IgD-negative memory B cell (primary cell): ENCODE measurements around the gene SEC16A. TPM values are rescaled to one million over a fixed set of nuclear protein-coding genes. Genes with fewer than 3 reads are reported as not detected.

Experiments
- H3K27ac Mint-ChIP-seq, 3 donors: one replicate each; pipeline ENCODE4 v1.8.0; 2020 to 2022; ENCODE audit warnings: mild to moderate bottlenecking in 3 of 3, mixed read lengths in 3 of 3, moderate library complexity in 1 of 3
- H3K27me3 Mint-ChIP-seq: one replicate; pipeline ENCODE4 v1.8.0; 2021; ENCODE audit warnings: mixed read lengths
- H3K36me3 Mint-ChIP-seq: one replicate; pipeline ENCODE4 v1.8.0; 2020; ENCODE audit warnings: mild to moderate bottlenecking, mixed read lengths
- H3K4me1 Mint-ChIP-seq, 3 donors: one replicate each; pipeline ENCODE4 v1.8.0; 2020 to 2022; ENCODE audit warnings: mixed read lengths in 3 of 3, mild to moderate bottlenecking in 1 of 3
- H3K4me3 Mint-ChIP-seq, 4 donors: one replicate each; pipeline ENCODE4 v1.8.0; 2020 to 2022; ENCODE audit warnings: mild to moderate bottlenecking in 4 of 4, mixed read lengths in 4 of 4, moderate library complexity in 3 of 4
- H3K9me3 Mint-ChIP-seq, 3 donors: one replicate each; pipeline ENCODE4 v1.8.0; 2020 to 2021; ENCODE audit warnings: mixed read lengths in 3 of 3, mild to moderate bottlenecking in 1 of 3
- polyA plus RNA-seq: library from polyadenylated mRNA; unstranded; fragments of 300-500 nt; fragmentation: Illumina TruSeq; gene quantifications from one replicate; pipeline ENCODE4 v1.2.3, GENCODE V29; 2021

Gene SEC16A
- polyA plus RNA-seq, 1 donor from 2014 or later, result 30.1 TPM

GRCh38 chr9:136499935-136500910, 17.4 kb upstream of the SEC16A start:
- Mint-ChIP-seq H3K4me3 (no peak overlapping the region), H3K36me3 (no peaks in the 10 kb centered on the region), H3K27ac (no peak overlapping the region), H3K27me3 (no peaks in the 10 kb centered on the region), H3K9me3 (no peaks in the 10 kb centered on the region), H3K4me1 (no peaks in the 10 kb centered on the region)

DNA sequence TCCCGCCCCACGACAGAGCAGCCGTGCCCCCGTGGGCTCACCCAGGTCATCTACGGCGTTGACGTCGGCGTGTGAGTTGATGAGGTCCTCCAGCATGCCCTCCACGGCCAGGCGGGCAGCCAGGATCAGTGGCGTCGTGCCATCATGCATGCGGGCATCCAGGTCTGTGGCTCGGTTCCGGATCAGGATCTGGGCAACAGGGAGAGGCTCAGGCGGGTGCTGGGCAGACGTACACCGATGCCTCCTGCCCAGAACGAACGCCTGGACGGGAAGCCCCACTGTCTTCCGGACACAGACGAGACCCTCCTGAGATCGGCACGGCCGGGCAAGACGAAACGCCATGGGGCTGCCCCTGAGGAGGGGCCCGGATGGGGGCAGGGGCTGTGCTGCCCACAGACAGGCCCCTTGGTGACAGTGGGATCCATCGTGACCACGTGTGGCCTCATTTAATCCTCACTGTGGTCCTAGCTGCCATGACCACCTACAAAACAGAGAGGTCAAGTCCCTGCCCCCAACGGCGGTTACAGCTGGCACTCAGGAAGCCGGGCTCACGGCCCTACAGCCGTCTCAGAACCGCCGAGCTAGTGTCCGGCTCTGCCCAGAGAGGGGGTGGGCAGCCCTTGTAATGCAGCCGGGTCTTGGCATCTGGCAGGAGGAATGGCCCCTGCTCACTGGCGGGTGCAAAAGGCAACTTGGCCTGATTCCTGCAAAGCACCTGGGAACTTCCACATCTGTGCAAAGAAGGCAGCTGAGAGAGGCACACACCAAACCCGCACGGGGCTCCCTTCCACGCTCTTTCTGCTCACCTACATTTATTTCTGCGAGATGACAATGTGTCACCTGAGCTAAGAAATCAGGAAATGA, 16.5 kb upstream of the SEC16A start:
- H3K4me3 Mint-ChIP-seq, result no peak overlapping the region
- H3K27ac Mint-ChIP-seq, result no peak overlapping the region
- no peaks in the 10 kb centered on the region for H3K4me1 Mint-ChIP-seq
- no peaks in the 10 kb centered on the region for H3K36me3 Mint-ChIP-seq
- no peaks in the 10 kb centered on the region for H3K27me3 Mint-ChIP-seq
- H3K9me3 Mint-ChIP-seq, result no peaks in the 10 kb centered on the region

- Mint-ChIP-seq H3K4me1 (no peaks in the 10 kb centered on the region), H3K4me3 (no peak overlapping the region), H3K27me3 (no peaks in the 10 kb centered on the region), H3K36me3 (no peaks in the 10 kb centered on the region), H3K27ac (peak overlapping the region in 1 of 3 donors; percentile 47), H3K9me3 (no peaks in the 10 kb centered on the region)
Observed at GRCh38 chr9:136497916-136498695, 15.3 kb upstream of the SEC16A start.

DNA sequence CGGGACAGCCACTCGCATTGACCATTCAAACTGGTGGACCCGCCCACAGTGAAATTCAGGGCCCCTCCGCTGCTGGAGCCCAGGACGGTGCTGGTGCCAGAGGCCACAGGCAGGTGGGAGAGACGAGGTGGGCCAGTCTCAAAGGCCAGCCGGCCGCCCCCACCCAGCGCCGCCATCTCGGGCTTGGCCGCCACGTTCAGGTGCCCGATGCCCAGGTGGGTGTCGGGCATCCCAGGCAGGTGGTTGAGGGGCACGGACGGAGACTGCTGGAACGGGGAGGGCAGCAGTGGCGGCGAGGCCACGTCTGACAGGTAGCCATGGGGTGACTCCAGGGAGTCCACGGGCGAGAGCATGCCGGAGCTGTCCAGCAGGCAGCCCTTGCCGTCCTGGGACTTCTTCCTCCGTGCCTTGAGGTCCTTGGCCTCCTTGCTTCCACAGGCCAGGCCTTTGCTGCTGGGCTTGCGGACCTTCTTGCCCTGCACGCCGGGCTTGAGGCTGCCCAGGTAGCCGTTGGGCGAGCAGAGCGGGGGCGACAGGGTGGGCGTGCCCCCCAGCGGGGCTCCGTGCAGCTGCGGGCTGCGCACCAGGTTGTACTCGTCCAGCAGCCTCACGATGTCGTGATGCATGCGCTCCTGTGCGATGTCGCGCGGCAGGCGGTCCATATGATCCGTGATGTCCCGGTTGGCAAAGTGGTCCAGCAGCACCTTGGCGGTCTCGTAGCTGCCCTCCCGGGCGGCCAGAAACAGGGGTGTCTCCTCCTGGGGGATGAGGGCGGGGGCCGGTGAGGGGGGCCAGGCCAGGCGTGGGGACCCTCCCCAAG, 14.2 kb upstream of the SEC16A start:
- H3K27me3 Mint-ChIP-seq, result no peaks in the 10 kb centered on the region
- H3K36me3 Mint-ChIP-seq, result no peaks in the 10 kb centered on the region
- H3K9me3 Mint-ChIP-seq, result no peaks in the 10 kb centered on the region
- no peak overlapping the region for H3K4me3 Mint-ChIP-seq
- no peaks in the 10 kb centered on the region for H3K4me1 Mint-ChIP-seq
- no peak overlapping the region for H3K27ac Mint-ChIP-seq

GRCh38 chr9:136496181-136496580, 13.3 kb upstream of the SEC16A start:
- Mint-ChIP-seq H3K4me3 (no peak overlapping the region), H3K27ac (peak overlapping the region in 1 of 3 donors; percentile 73), H3K36me3 (no peaks in the 10 kb centered on the region), H3K4me1 (no peaks in the 10 kb centered on the region), H3K27me3 (no peaks in the 10 kb centered on the region), H3K9me3 (no peaks in the 10 kb centered on the region)

DNA sequence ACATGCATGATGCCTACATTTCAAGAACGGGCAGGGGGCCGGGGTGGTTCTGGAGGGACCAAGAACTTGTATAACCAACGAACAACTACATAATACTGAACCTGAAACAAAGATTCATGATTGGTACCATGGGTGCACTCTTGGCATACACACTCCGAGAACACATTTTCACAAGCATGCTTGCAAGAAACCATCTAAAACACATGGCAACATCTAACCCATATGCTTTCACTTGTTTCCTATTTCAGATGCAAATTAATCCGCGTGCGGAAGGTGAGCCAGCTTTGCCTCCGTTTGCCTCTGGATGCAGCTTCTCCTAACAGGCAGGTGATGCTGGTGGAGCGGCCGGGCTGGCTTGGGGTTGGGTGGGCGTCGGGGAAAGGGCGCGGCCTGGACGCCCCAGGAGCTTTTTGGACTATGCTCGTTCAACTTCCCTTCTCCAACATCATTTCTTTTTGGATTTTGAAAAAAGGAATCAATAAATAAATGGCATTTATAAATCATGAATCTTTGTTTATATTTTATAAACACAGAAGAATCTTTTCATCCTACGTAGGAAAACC, 12.5 kb upstream of the SEC16A start:
- H3K4me1 Mint-ChIP-seq, result no peaks in the 10 kb centered on the region
- no peak overlapping the region for H3K27ac Mint-ChIP-seq
- H3K36me3 Mint-ChIP-seq, result no peaks in the 10 kb centered on the region
- H3K4me3 Mint-ChIP-seq, result no peak overlapping the region
- H3K9me3 Mint-ChIP-seq, result no peaks in the 10 kb centered on the region
- no peaks in the 10 kb centered on the region for H3K27me3 Mint-ChIP-seq

DNA sequence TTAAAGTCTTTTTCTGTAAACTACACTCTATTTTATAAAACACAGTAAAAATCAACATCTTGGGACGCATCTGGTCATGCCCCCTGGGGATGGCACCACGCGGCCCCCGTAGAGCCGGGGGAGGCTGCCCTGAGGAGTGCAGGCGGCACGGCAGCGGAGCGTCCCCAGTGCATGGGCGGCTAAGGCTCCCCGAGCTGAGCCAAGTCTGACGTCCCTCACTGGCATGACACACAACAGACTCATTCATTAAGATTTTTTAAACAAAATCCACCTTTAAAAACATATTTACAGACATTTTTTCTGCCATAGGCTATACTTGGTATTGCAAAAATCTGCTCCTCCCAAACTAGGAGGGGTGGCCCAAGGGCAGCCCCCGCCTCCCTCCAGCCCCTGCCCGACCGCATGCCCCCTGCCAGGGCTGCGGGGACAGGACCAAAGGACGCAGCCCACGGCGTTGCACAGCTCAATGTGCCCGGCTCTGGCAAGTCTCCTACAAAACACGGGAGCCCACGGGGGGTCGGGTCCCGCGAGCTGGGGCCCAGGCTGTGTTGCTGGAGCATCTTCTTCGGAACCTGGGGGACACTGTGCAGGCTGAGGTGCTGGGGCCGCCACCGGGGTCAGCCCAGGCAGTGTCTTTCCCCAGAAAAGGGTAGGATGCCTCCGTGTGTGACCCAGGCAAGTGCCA, 11.8 kb upstream of the SEC16A start:
- Mint-ChIP-seq H3K27ac (no peak overlapping the region), H3K9me3 (no peaks in the 10 kb centered on the region), H3K4me3 (no peak overlapping the region), H3K27me3 (no peaks in the 10 kb centered on the region), H3K36me3 (no peaks in the 10 kb centered on the region), H3K4me1 (no peaks in the 10 kb centered on the region)

DNA sequence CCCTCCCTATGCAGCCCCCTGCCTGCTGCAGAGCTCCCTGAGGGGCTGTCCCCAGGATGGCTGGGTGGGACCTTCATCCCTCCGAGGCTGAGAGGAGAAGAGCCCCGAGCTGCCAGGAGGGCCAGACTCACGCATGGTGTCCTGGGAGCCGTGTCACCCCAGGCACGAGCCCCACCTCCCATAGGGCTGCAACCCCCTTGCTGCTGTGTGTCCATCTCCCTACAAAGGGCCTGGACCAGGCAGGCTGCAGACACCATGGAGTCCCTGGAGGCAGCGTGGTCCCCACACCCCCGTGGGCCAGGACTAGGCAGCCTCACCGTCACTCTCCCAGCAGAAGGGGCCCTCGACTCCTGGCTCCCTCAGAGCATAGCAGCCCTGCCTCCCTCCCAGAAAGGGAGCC, 11.2 kb upstream of the SEC16A start:
- Mint-ChIP-seq H3K9me3 (no peaks in the 10 kb centered on the region), H3K27ac (no peak overlapping the region), H3K4me1 (no peaks in the 10 kb centered on the region), H3K4me3 (no peak overlapping the region), H3K27me3 (no peaks in the 10 kb centered on the region), H3K36me3 (no peaks in the 10 kb centered on the region)

DNA sequence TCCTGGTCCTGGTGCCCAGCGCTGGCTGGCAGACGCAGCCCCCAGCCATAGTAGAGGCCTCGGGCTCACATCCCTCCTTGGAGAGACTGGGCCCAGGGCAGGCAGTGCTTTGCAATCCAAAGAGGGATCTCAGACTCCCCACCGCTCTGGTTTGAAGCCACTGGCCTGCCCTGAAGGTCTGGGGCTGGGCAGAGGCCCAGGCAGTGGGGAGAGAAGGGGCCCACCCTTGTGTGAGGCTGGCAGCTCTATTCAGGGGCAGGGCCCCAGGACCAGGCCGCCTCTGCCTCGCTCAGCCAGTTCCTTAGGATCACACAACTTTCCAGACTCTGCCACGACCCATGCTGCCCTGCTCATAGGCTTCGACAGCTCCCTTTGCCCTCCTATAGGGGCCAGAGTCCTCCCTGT, 10.7 kb upstream of the SEC16A start:
- no peaks in the 10 kb centered on the region for H3K9me3 Mint-ChIP-seq
- H3K36me3 Mint-ChIP-seq, result no peaks in the 10 kb centered on the region
- no peak overlapping the region for H3K27ac Mint-ChIP-seq
- no peak overlapping the region for H3K4me3 Mint-ChIP-seq
- H3K27me3 Mint-ChIP-seq, result no peaks in the 10 kb centered on the region
- no peaks in the 10 kb centered on the region for H3K4me1 Mint-ChIP-seq

- H3K36me3 Mint-ChIP-seq, result no peaks in the 10 kb centered on the region
- no peaks in the 10 kb centered on the region for H3K9me3 Mint-ChIP-seq
- no peaks in the 10 kb centered on the region for H3K27me3 Mint-ChIP-seq
- no peaks in the 10 kb centered on the region for H3K4me1 Mint-ChIP-seq
- H3K27ac Mint-ChIP-seq, result no peak overlapping the region
- H3K4me3 Mint-ChIP-seq, result no peak overlapping the region
Observed at GRCh38 chr9:136492978-136493522, 10.2 kb upstream of the SEC16A start.

- Mint-ChIP-seq H3K4me3 (no peak overlapping the region), H3K27ac (no peak overlapping the region), H3K27me3 (no peaks in the 10 kb centered on the region), H3K36me3 (no peaks in the 10 kb centered on the region), H3K9me3 (no peaks in the 10 kb centered on the region), H3K4me1 (peaks cover 0 to 4% (median 0%) of the 10 kb centered on the region in 3 donors)
Observed at GRCh38 chr9:136489731-136490130, 6.9 kb upstream of the SEC16A start.

- Mint-ChIP-seq H3K4me1 (peaks cover 0 to 4% (median 0%) of the 10 kb centered on the region in 3 donors), H3K4me3 (peak overlapping the region in 1 of 4 donors; percentile 84), H3K27me3 (no peaks in the 10 kb centered on the region), H3K9me3 (no peaks in the 10 kb centered on the region), H3K36me3 (no peaks in the 10 kb centered on the region), H3K27ac (peak overlapping the region in 1 of 3 donors; percentile 87)
Observed at GRCh38 chr9:136488247-136489214, 5.7 kb upstream of the SEC16A start.
